Skin of body (tissue), 2 donors: ENCODE data around the gene MYO9A. TPM values are rescaled to one million over a fixed set of nuclear protein-coding genes. Genes with fewer than 3 reads are reported as not detected.

Experiments used
- DNase-seq: peaks from one replicate; lab custom pipeline; 2025; lab: John Stamatoyannopoulos, UW
- total RNA-seq: library from RNA; depleted of rRNA; stranded (reverse); fragments of >200 nt; gene quantifications from one replicate; pipeline ENCODE4 v1.2.3, GENCODE V29; 2014

The MYO9A gene
- 73.8 TPM for total RNA-seq

GRCh38 chr15:72118017-72118978, at the start of gene MYO9A, which contains the start of gene SENP8:
MYO9A (minus strand) TSS chr15:72118150; CDS start chr15:72046563, 71,587 bp downstream.
SENP8 (plus strand) TSS chr15:72118403; CDS start chr15:72139624, 21,221 bp downstream.
- DNase-seq = peak; percentile 98

GRCh38 chr15:72167445-72167844, 49.5 kb upstream of the MYO9A start:
- DNase-seq = no peak

GRCh38 chr15:72166716-72167417, 48.9 kb upstream of the MYO9A start:
- DNase-seq = no peak

GRCh38 chr15:72163719-72164118, 45.8 kb upstream of the MYO9A start:
- DNase-seq = no peak

GRCh38 chr15:72162569-72162968, 44.6 kb upstream of the MYO9A start:
- no peak for DNase-seq

GRCh38 chr15:72161361-72162132, 43.6 kb upstream of the MYO9A start:
- no peak for DNase-seq

GRCh38 chr15:72160696-72161245, 42.8 kb upstream of the MYO9A start:
- no peak for DNase-seq

GRCh38 chr15:72156928-72157327, 39.0 kb upstream of the MYO9A start:
- no peak for DNase-seq

GRCh38 chr15:72155635-72156616, 38.0 kb upstream of the MYO9A start:
- peak; percentile 68 for DNase-seq

GRCh38 chr15:72155003-72155621, 37.2 kb upstream of the MYO9A start:
- peak; percentile 18 for DNase-seq

GRCh38 chr15:72154316-72154715, 36.4 kb upstream of the MYO9A start:
- DNase-seq = no peak

GRCh38 chr15:72153269-72154000, 35.5 kb upstream of the MYO9A start:
- no peak for DNase-seq

GRCh38 chr15:72147418-72147817, 29.5 kb upstream of the MYO9A start:
- no peak for DNase-seq

- no peak for DNase-seq
Measured at GRCh38 chr15:72146934-72147333, 29.0 kb upstream of the MYO9A start.

GRCh38 chr15:72146221-72146620, 28.3 kb upstream of the MYO9A start:
- DNase-seq = no peak

- DNase-seq = no peak
Measured at GRCh38 chr15:72141171-72142084, 23.5 kb upstream of the MYO9A start.

GRCh38 chr15:72140088-72140487, 22.1 kb upstream of the MYO9A start:
- no peak for DNase-seq

- DNase-seq = no peak
Measured at GRCh38 chr15:72139667-72140066, 21.7 kb upstream of the MYO9A start.
